Common myeloid progenitor, CD34-positive (primary cell): Measurements from ENCODE around the gene REPIN1.

Experiments
- CTCF ChIA-PET: fragments of 350-600 bp; sonication (Branson Sonifier 250); formaldehyde crosslinking; loops from one replicate; lab custom pipeline; 2021; ENCODE audit warnings: antibody characterized with exemption; lab: Charles Lee
- POLR2A ChIA-PET: fragments of 350-600 bp; sonication (Branson Sonifier 250); formaldehyde crosslinking; loops from one replicate; lab custom pipeline; 2021; ENCODE audit warnings: antibody characterized with exemption; lab: Charles Lee
- DNase-seq, 3 donors: peaks; one replicate each; pipeline versions ENCODE4 v3.0.0 to v3.0.0-alpha.2; 2013
- H3K27ac ChIP-seq, 2 experiments: 1 replicate in 1 of 2; 2 replicates in 1 of 2; pipeline ENCODE4 v1.7.0; 2013; ENCODE audit warnings: inconsistent platforms in 2 of 2, low read length in 2 of 2, mild to moderate bottlenecking in 2 of 2, low read depth in 1 of 2, moderate library complexity in 1 of 2; ENCODE audit not compliant: severe bottlenecking in 2 of 2, insufficient read depth in 1 of 2, poor library complexity in 1 of 2
- H3K27me3 ChIP-seq, 5 experiments: replicated peaks in 2 of 5; 1 replicate in 3 of 5; 2 replicates in 2 of 5; pipeline versions ENCODE4 v1.6.1 to v1.7.0; 2013; ENCODE audit warnings: low read length in 4 of 5, mild to moderate bottlenecking in 2 of 5, moderate library complexity in 2 of 5, inconsistent platforms in 1 of 5; ENCODE audit not compliant: insufficient read depth in 5 of 5, control insufficient read depth in 4 of 5
- H3K36me3 ChIP-seq, 4 experiments: 1 replicate in 2 of 4; 2 replicates in 2 of 4; pipeline versions ENCODE4 v1.6.1 to v1.7.0; 2013; ENCODE audit warnings: low read length in 3 of 4, control low read depth in 1 of 4, mild to moderate bottlenecking in 1 of 4; ENCODE audit not compliant: control insufficient read depth in 4 of 4, insufficient read depth in 4 of 4
- H3K4me1 ChIP-seq, 4 experiments: 1 replicate in 3 of 4; 2 replicates in 1 of 4; pipeline versions ENCODE4 v1.6.1 to v1.7.1; 2013; ENCODE audit warnings: low read length in 3 of 4, mild to moderate bottlenecking in 3 of 4, control low read depth in 1 of 4, inconsistent platforms in 1 of 4, moderate library complexity in 1 of 4; ENCODE audit not compliant: control insufficient read depth in 4 of 4, insufficient read depth in 4 of 4; ENCODE audit errors: control extremely low read depth in 1 of 4
- H3K4me3 ChIP-seq, 7 experiments: 1 replicate in 4 of 7; 2 replicates in 3 of 7; pipeline versions ENCODE4 v1.5.1 to v1.7.0; 2013; ENCODE audit warnings: mild to moderate bottlenecking in 7 of 7, low read length in 6 of 7, moderate library complexity in 6 of 7, inconsistent platforms in 2 of 7, low read depth in 2 of 7, control low read depth in 1 of 7; ENCODE audit not compliant: insufficient read depth in 4 of 7, control insufficient read depth in 1 of 7; ENCODE audit errors: extremely low read depth in 1 of 7
- H3K9me3 ChIP-seq, 5 experiments: 1 replicate in 4 of 5; 2 replicates in 1 of 5; pipeline versions ENCODE4 v1.6.1 to v1.7.1; 2013; ENCODE audit warnings: low read length in 4 of 5, mild to moderate bottlenecking in 2 of 5, inconsistent platforms in 1 of 5, low read depth in 1 of 5, moderate library complexity in 1 of 5; ENCODE audit not compliant: control insufficient read depth in 4 of 5, insufficient read depth in 2 of 5; ENCODE audit errors: control extremely low read depth in 1 of 5
- WGBS: methylation state at CpG from one replicate; pipeline ENCODE4 v1.1.5; 2013; ENCODE audit not compliant: insufficient coverage; 5-methylcytosine and 5-hydroxymethylcytosine counted together

Gene REPIN1

DNA sequence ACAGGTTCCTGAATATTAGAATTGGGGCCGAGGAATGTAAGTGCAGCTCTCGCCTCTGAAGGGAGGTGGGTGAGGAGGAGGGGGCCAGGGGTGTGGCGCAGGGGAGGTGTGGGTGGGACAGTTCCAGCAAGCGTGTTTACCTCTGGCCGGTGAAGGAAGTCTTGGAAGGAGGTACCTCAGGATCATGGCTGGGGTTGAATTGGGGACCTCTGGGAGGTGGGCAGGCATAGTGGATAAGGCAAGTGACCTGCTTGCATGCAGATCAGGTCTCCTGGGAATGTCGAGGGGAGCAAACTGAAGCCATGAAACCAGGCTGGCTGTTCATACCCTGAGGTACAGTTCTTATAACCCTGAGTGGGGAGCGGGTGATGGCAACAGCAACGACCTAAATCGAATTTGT lies 12.5 kb downstream of the REPIN1 start:
- no peak overlapping the region for H3K27ac ChIP-seq
- POLR2A ChIA-PET, result interaction anchor here (1.0 kb wide), 1 partner anchor 11 kb away, joined by 4 read pairs; no protein-coding TSS in a partner anchor
- peaks cover 11 to 56% (median 30%) of the 10 kb centered on the region in 4 experiments for H3K4me1 ChIP-seq
- H3K36me3 ChIP-seq, result peaks cover 0 to 2% (median under 1%) of the 10 kb centered on the region in 4 experiments
- no peak for DNase-seq
- no peaks in the 10 kb centered on the region for H3K9me3 ChIP-seq
- CTCF ChIA-PET, result interaction anchor here (1.5 to 1.8 kb wide), 2 partner anchors 11 to 25 kb away, joined by 4 to 7 read pairs; a partner anchor contains a TSS
- no peak overlapping the region for H3K4me3 ChIP-seq
- H3K27me3 ChIP-seq, result no peaks in the 10 kb centered on the region
- 93% methylated on average over 7 of the region's 9 CpGs for WGBS

DNA sequence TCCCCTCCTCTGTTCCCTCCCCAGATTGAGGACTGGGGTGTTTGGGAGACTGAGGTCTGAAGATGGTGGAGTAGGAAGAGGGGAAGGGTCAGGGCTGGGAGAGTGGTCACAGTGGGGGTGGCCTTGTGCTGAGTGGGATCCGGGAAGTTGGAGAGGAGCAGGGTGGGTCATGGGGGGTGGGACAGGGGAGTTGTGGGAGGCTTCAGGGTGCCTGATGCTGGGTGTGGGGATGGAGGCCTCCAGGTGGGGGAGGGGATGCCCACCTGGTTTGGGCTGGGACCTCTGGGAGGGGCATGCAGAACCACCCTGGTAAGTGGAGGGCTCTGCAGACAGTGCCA lies 13.1 kb downstream of the REPIN1 start:
- POLR2A ChIA-PET, result no interaction called here

DNA sequence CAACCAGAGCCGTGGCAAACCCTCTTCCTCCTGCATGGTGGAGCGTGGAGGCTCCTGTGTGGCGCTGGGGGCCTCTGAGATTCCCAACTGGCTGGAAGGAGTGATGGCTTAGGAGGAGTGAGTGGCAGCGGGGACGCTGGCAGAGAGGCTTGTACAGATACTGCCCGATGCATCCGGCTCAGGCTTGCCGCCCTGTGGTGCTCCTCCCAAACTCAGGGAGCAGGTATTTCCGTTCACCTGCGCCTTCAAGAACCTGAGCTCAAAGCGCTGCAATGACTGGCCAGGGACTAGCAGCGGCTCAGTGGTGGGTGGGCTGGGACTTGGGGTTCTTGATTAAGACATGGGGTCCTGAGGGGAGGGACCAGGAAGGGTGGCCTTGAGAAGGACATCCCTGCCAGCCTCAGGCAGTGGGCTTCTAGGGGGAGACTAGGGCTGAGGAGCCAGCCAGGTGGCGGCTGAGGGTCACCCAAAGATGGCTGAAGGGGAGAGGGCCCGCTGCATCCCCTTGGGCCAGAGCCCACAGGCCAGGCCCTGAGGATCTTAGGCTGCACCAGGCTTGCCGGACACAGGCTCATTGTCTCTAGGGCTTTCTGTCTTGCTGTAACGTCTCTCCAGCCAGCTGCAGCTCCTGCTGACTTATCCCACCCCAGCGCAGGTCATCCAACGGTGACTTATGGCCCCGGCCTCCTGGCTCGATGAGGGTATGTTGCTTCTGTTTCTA lies 13.7 kb downstream of the REPIN1 start:
- Histone ChIP-seq H3K27ac (no peak overlapping the region), H3K4me3 (no peak overlapping the region), H3K27me3 (no peaks in the 10 kb centered on the region), H3K36me3 (peaks cover 0 to 2% (median 0%) of the 10 kb centered on the region in 4 experiments), H3K9me3 (no peaks in the 10 kb centered on the region), H3K4me1 (peaks cover 9 to 44% (median 21%) of the 10 kb centered on the region in 4 experiments)
- CTCF ChIA-PET, result no interaction called here
- POLR2A ChIA-PET, result no interaction called here
- DNase-seq, result no peak
- WGBS, result 98% methylated on average over 10 of the region's 20 CpGs

More for the DNA sequence above, 13.1 kb downstream of the REPIN1 start:
- CTCF ChIA-PET, result no interaction called here
- H3K27ac ChIP-seq, result no peak overlapping the region
- 100% methylated on average over 1 of the region's 1 CpG for WGBS
- no peak for DNase-seq
- no peak overlapping the region for H3K4me3 ChIP-seq
- H3K4me1 ChIP-seq, result peaks cover 11 to 49% (median 26%) of the 10 kb centered on the region in 4 experiments
- H3K36me3 ChIP-seq, result peaks cover 0 to 2% (median 0%) of the 10 kb centered on the region in 4 experiments
- no peaks in the 10 kb centered on the region for H3K27me3 ChIP-seq
- H3K9me3 ChIP-seq, result no peaks in the 10 kb centered on the region

DNA sequence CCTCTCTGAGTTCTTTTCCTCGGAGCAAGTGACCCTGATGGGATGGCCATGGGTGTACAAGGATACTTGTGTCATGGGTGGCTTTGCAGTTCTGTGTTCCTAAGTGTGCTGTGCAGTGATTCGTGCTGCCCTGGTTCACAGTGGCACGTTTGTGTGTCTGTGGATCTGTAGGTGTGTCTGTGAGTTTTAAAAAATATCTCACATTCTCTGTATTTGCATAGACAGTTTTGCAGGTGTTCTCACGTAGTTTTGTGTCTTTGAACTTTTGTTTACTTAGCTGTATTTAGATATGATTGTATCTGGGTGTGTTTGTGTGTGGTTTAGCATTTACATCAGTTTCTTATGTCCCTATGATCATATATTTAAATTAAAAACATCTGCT lies 14.2 kb downstream of the REPIN1 start:
- Histone ChIP-seq H3K9me3 (no peaks in the 10 kb centered on the region), H3K27me3 (no peaks in the 10 kb centered on the region), H3K36me3 (peaks cover 0 to 2% (median 0%) of the 10 kb centered on the region in 4 experiments), H3K27ac (no peak overlapping the region), H3K4me3 (no peak overlapping the region), H3K4me1 (peaks cover 3 to 38% (median 15%) of the 10 kb centered on the region in 4 experiments)
- no peak for DNase-seq
- ChIA-PET CTCF (interaction anchor here (1.5 kb wide), 1 partner anchor 14 kb away, joined by 6 read pairs; no protein-coding TSS in a partner anchor), POLR2A (no interaction called here)
- WGBS, result 100% methylated on average over 1 of the region's 4 CpGs

DNA sequence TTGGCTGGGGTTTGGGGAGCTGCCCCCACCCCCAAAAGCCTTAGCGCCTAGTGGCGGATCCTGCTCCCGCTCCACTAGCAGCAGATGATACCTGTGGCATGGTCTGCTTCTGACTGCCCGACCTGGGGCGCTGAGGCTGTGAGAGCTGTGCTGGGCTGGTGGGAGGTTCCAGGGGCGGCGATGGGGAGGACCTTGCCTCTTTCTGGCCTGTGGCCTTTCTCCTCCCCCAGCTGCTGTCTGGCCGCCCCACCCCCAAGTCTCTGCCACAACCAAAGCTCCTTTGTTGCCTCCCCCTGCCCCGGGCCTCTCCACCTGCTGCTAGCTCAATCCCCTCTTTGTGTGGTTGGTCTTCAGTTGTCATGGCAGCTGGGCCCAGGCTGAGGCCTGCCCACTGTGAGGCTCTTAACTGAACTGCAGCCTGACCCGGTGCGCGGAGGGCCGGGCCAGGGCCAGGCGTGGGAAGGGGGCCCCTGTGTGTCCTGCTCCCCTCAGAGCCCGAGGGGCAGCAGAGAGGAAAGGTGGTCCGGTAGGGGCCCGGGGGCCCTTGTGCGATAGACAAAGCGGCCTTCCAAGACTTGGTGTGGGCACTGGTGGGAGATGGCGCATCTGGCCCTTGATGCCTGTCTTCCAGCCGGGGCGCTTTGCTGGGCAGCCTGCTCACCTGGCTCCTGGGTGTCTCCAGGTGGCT lies 15.2 kb downstream of the REPIN1 start:
- no peaks in the 10 kb centered on the region for H3K27me3 ChIP-seq
- peaks cover 1 to 31% (median 6%) of the 10 kb centered on the region in 4 experiments for H3K4me1 ChIP-seq
- no peak for DNase-seq
- no peaks in the 10 kb centered on the region for H3K9me3 ChIP-seq
- POLR2A ChIA-PET, result no interaction called here
- no peak overlapping the region for H3K4me3 ChIP-seq
- no peak overlapping the region for H3K27ac ChIP-seq
- 99% methylated on average over 11 of the region's 22 CpGs for WGBS
- H3K36me3 ChIP-seq, result peaks cover 0 to 2% (median 0%) of the 10 kb centered on the region in 4 experiments
- CTCF ChIA-PET, result interaction anchor here (1.0 to 2.0 kb wide), 5 partner anchors 9 to 28 kb away, joined by 3 to 6 read pairs (median 5); a partner anchor contains a TSS

DNA sequence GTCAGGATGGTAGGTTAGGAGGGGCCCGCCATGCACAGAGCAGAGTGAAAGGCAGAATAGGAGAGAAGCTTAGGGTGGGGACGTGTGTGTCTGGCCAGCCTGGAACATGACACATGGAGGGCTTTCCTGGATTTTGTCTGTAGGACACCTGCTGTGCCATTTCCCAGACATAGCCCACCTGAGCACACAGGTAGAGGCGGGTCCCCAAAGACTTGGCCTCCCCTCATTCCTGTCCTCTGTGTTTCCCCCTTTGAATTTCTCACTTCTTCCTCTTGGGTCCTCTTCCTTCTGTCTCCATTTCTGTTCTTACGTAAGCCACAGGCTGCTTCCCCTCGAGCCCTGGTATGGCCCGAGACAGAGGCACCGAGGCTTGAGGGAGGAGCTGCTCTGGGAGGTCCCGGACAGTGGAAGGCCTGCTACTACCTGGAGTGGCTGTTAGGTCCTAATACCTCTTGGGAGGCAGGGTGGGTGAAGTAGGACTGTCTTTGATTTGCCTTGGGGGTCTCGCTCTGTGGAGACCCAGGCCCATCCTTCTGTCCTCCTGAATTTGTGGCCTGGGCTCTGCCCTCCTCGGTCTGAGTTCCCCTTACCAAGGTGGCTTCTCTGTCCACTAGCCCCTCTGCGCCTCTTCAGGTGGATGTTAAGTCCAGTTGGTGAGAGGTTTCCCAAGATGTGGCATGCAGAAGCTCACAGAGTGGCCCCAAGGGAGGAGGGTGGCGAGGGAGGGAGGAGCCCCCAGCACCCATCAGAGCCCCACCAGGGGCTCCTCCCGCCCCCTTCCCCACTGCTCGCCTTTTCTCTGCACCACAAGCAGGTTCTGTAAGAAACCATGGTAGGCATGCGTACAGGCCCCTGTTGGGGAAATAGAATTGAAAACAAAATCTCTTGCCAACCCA lies 16.0 kb downstream of the REPIN1 start:
- no peak for DNase-seq
- Histone ChIP-seq H3K4me1 (peaks cover 1 to 32% (median 4%) of the 10 kb centered on the region in 4 experiments), H3K27me3 (no peaks in the 10 kb centered on the region), H3K36me3 (peaks cover 0 to 7% (median 2%) of the 10 kb centered on the region in 4 experiments), H3K27ac (no peak overlapping the region), H3K9me3 (no peaks in the 10 kb centered on the region), H3K4me3 (no peak overlapping the region)
- POLR2A ChIA-PET, result no interaction called here
- whole genome bisulfite sequencing, result 86% methylated on average over 11 of the region's 15 CpGs
- CTCF ChIA-PET, result interaction anchor here (1.0 to 3.0 kb wide), 6 partner anchors 9 to 28 kb away, joined by 3 to 10 read pairs (median 6); a partner anchor contains a TSS
